Natural killer cell (primary cell): ENCODE measurements around the gene NID1. TPM values are rescaled to one million over a fixed set of nuclear protein-coding genes. Genes with fewer than 3 reads are reported as not detected.

Experiments used
- ATAC-seq, 3 donors: fragments of 150-1000 bp in 2 of 3; fragments of 200-7000 bp in 1 of 3; cut with Tn5 transposase; 1 replicate in 1 of 3; 2 replicates in 2 of 3; pipeline ENCODE4 v1.10.0; 2021; ENCODE audit warnings: mild to moderate bottlenecking in 2 of 3, moderate library complexity in 2 of 3
- DNase-seq, 2 donors: peaks; one replicate each; pipeline versions ENCODE4 v3.0.0 to v3.0.0-alpha.2; 2013 to 2021; ENCODE audit warnings: mixed read lengths in 1 of 2
- H3K27ac ChIP-seq: one replicate; pipeline ENCODE4 v1.5.1; 2013; ENCODE audit warnings: mild to moderate bottlenecking, low read length
- H3K27me3 ChIP-seq: one replicate; pipeline ENCODE4 v1.6.1; 2013; ENCODE audit warnings: low read length; ENCODE audit not compliant: control insufficient read depth, insufficient read depth
- H3K36me3 ChIP-seq: one replicate; pipeline ENCODE4 v1.6.1; 2013; ENCODE audit warnings: low read length; ENCODE audit not compliant: control insufficient read depth, insufficient read depth
- H3K4me1 ChIP-seq: one replicate; pipeline ENCODE4 v1.6.1; 2013; ENCODE audit warnings: low read length; ENCODE audit not compliant: control insufficient read depth, insufficient read depth
- H3K4me3 ChIP-seq: one replicate; pipeline ENCODE4 v1.5.1; 2013; ENCODE audit warnings: low read length
- H3K9me3 ChIP-seq: one replicate; pipeline ENCODE4 v1.6.1; 2013; ENCODE audit warnings: low read length; ENCODE audit not compliant: control insufficient read depth, insufficient read depth
- H3K27ac Mint-ChIP-seq, 2 donors: one replicate each; pipeline ENCODE4 v1.8.0; 2022; ENCODE audit warnings: mild to moderate bottlenecking in 2 of 2, mixed read lengths in 2 of 2, moderate library complexity in 1 of 2
- H3K27me3 Mint-ChIP-seq, 2 donors: one replicate each; pipeline ENCODE4 v1.8.0; 2022; ENCODE audit warnings: low read depth in 2 of 2, mixed read lengths in 2 of 2
- H3K36me3 Mint-ChIP-seq: one replicate; pipeline ENCODE4 v1.8.0; 2022; ENCODE audit warnings: mixed read lengths
- H3K4me1 Mint-ChIP-seq, 2 donors: one replicate each; pipeline ENCODE4 v1.8.0; 2022; ENCODE audit warnings: mixed read lengths in 2 of 2
- H3K4me3 Mint-ChIP-seq: one replicate; pipeline ENCODE4 v1.8.0; 2022; ENCODE audit warnings: mild to moderate bottlenecking, moderate library complexity, mixed read lengths
- H3K9me3 Mint-ChIP-seq, 2 donors: one replicate each; pipeline ENCODE4 v1.8.0; 2022; ENCODE audit warnings: mixed read lengths in 2 of 2
- WGBS: methylation state at CpG from one replicate; pipeline ENCODE4 v1.1.7; 2013; ENCODE audit warnings: missing lambda C conversion rate; ENCODE audit not compliant: insufficient coverage; 5-methylcytosine and 5-hydroxymethylcytosine counted together
- intact Hi-C: fragments of 100-400 bp; cut with micrococcal nuclease; formaldehyde crosslinking; loops from one replicate; pipeline ENCODE4 v1.14.2; 2022
- total RNA-seq, 4 donors: library from RNA; stranded (reverse); fragments of 120-200 nt in 1 of 4; gene quantifications; one replicate each; pipeline versions ENCODE4 v1.2.3 to v1.2.4, GENCODE V29; 2013 to 2022
- TF ChIP-seq, protein P1 (sequence below): fragments of 200-600 bp; IDR thresholded peaks from one replicate; pipeline ENCODE4 v1.8.0; 2022; ENCODE audit warnings: antibody characterized with exemption

Gene NID1
- total RNA-seq, 3 donors from 2014 or later (not counting 1 experiment from before 2014, with no cell fraction given): 0.32 to 0.92 (median 0.85) TPM

DNA sequence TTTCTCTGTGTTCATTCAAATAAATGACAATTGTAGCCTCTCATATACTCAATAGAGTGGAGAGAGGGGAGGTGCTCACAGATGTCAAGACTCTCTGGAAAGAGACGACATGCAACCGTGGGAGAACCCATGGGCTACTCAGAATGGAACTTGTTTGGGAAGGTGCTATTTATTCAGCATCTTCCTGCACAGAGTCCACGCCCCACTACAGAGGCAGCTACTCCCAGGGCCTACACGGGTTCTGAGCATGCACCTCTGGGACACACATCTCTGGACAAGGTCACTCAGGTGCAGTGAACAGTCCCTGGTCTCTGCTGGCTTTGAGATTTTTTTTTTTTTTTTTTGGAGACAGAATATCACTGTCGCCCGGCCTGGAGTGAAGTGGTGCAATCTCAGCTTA lies 64.1 kb downstream of the NID1 start:
- no peaks in the 10 kb centered on the region for H3K36me3 Mint-ChIP-seq
- Histone ChIP-seq H3K4me1 (peaks cover 22% of the 10 kb centered on the region), H3K27me3 (no peaks in the 10 kb centered on the region), H3K36me3 (no peaks in the 10 kb centered on the region), H3K27ac (no peak overlapping the region), H3K9me3 (no peaks in the 10 kb centered on the region), H3K4me3 (no peak overlapping the region)
- H3K4me3 Mint-ChIP-seq: no peak overlapping the region
- no peak for DNase-seq
- WGBS: 93% methylated on average over 6 of the region's 6 CpGs
- peaks cover 0 to 2% of the 10 kb centered on the region in 2 donors for H3K27me3 Mint-ChIP-seq
- intact Hi-C loops: no loop called here
- H3K9me3 Mint-ChIP-seq: no peaks in the 10 kb centered on the region
- ATAC-seq: no peak
- H3K4me1 Mint-ChIP-seq: peaks cover 19 to 25% of the 10 kb centered on the region in 2 donors
- H3K27ac Mint-ChIP-seq: peak overlapping the region in 1 of 2 donors; percentile 88
- TF ChIP-seq, protein P1, sequence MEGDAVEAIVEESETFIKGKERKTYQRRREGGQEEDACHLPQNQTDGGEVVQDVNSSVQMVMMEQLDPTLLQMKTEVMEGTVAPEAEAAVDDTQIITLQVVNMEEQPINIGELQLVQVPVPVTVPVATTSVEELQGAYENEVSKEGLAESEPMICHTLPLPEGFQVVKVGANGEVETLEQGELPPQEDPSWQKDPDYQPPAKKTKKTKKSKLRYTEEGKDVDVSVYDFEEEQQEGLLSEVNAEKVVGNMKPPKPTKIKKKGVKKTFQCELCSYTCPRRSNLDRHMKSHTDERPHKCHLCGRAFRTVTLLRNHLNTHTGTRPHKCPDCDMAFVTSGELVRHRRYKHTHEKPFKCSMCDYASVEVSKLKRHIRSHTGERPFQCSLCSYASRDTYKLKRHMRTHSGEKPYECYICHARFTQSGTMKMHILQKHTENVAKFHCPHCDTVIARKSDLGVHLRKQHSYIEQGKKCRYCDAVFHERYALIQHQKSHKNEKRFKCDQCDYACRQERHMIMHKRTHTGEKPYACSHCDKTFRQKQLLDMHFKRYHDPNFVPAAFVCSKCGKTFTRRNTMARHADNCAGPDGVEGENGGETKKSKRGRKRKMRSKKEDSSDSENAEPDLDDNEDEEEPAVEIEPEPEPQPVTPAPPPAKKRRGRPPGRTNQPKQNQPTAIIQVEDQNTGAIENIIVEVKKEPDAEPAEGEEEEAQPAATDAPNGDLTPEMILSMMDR: no peak

DNA sequence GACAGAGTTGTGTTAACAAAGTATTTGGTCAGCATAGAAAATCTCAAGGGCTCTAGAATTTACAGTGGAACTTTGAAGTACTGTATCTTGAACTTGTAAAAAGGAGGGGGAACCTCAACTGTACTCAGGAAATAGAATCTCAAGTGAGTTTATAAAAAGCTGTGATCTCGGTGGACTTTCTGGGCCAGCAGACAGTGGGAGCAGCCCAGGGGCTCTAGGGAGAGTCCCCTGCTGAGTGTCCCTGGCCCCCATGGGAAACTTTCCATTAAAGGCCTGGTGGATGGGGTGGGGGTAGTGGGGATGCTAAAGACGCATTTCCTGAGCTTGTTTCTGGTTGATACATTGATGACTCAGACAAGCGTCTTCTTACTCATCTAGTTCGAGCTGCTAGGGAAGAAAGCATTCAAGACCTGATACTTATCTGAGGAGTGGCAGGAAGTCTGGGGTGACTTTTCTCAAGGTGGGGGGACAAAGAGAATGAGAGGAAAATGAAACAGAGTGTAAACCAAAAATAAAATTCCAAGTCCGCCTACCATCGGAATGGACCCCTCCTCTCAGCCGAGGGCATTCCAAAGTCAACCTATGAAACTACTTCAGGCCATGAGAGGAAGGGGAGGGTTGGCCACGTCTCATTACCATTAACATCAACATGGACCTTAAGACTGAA lies 65.5 kb downstream of the NID1 start:
- H3K4me1 ChIP-seq: peaks cover 22% of the 10 kb centered on the region
- no peak overlapping the region for H3K4me3 ChIP-seq
- no peaks in the 10 kb centered on the region for H3K36me3 Mint-ChIP-seq
- no peak overlapping the region for H3K4me3 Mint-ChIP-seq
- H3K27ac ChIP-seq: peak overlapping the region; percentile 70
- ATAC-seq (peak; percentile 82 to 88 (median 84)), DNase-seq (peak; percentile 42 to 89)
- H3K4me1 Mint-ChIP-seq: peaks cover 19 to 25% of the 10 kb centered on the region in 2 donors
- no peaks in the 10 kb centered on the region for H3K36me3 ChIP-seq
- TF ChIP-seq, protein P1: no peak
- H3K27ac Mint-ChIP-seq: peak overlapping the region; percentile 73 to 88
- 31% methylated on average over 5 of the region's 8 CpGs for WGBS
- peaks cover 0 to 2% of the 10 kb centered on the region in 2 donors for H3K27me3 Mint-ChIP-seq
- H3K27me3 ChIP-seq: no peaks in the 10 kb centered on the region
- no peaks in the 10 kb centered on the region for H3K9me3 Mint-ChIP-seq
- no peaks in the 10 kb centered on the region for H3K9me3 ChIP-seq
- intact Hi-C loops: no loop called here

DNA sequence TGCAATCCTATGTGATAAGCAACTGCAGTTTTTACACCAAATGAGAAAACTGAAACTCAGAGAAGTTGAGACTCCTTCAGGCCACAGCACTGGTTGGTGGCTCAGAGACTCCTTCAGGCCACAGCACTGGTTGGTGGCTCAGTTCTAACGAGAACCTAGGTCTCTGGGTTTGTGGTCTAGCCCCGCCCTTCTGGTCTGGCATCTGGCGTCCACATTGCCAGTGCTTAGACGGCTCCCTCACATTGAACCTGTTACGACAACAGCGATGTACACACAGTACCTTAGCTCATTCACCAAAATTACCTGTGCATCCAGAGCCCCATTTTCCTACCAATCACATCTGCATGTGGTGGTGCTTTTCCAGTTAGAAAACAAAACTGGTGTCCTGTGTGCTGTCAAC lies 66.1 kb downstream of the NID1 start:
- Mint-ChIP-seq H3K27ac (peak overlapping the region; percentile 73 to 88), H3K4me3 (no peak overlapping the region), H3K36me3 (no peaks in the 10 kb centered on the region), H3K4me1 (peaks cover 19 to 21% of the 10 kb centered on the region in 2 donors), H3K9me3 (no peaks in the 10 kb centered on the region), H3K27me3 (peaks cover 0 to 2% of the 10 kb centered on the region in 2 donors)
- no peaks in the 10 kb centered on the region for H3K27me3 ChIP-seq
- intact Hi-C loops: no loop called here
- ATAC-seq: peak; percentile 26 to 53 (median 27)
- DNase-seq: peak in 1 of 2 donors; percentile 71
- peak overlapping the region; percentile 70 for H3K27ac ChIP-seq
- H3K9me3 ChIP-seq: no peaks in the 10 kb centered on the region
- 38% methylated on average over 6 of the region's 6 CpGs for WGBS
- TF ChIP-seq, protein P1: no peak
- H3K36me3 ChIP-seq: no peaks in the 10 kb centered on the region
- no peak overlapping the region for H3K4me3 ChIP-seq
- H3K4me1 ChIP-seq: peaks cover 22% of the 10 kb centered on the region

DNA sequence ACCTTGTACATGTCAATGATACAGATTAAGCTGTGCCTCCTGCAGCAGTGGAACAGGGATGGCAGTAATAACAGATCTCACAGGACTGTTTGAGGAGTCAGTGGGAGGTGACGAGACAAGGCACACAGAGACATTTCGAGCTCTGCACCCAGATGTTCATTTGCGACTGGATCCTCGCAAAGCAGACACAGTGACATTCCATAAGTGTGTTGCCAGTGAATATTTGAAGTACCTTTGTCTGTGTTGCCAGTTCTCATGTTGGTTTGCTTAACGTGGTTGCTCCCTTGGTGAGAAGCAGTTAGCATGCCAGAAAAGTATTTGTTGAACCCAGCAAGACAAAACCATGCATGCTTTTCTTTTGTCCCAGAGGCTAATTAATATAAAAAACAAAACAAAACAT lies 67.0 kb downstream of the NID1 start:
- Mint-ChIP-seq H3K9me3 (no peaks in the 10 kb centered on the region), H3K4me1 (peaks cover 19 to 20% of the 10 kb centered on the region in 2 donors), H3K27me3 (peaks cover 1 to 4% of the 10 kb centered on the region in 2 donors), H3K36me3 (no peaks in the 10 kb centered on the region), H3K27ac (peak overlapping the region in 1 of 2 donors; percentile 88), H3K4me3 (no peak overlapping the region)
- TF ChIP-seq, protein P1: no peak
- no peak overlapping the region for H3K27ac ChIP-seq
- no peaks in the 10 kb centered on the region for H3K27me3 ChIP-seq
- H3K4me3 ChIP-seq: no peak overlapping the region
- intact Hi-C loops: no loop called here
- H3K9me3 ChIP-seq: no peaks in the 10 kb centered on the region
- ATAC-seq: no peak
- 95% methylated on average over 5 of the region's 5 CpGs for WGBS
- H3K4me1 ChIP-seq: peaks cover 22% of the 10 kb centered on the region
- DNase-seq: no peak
- no peaks in the 10 kb centered on the region for H3K36me3 ChIP-seq
